ENCODE measurements around the gene FBLN5. TPM values are rescaled to one million over a fixed set of nuclear protein-coding genes. Genes with fewer than 3 reads are reported as not detected.
A peak's percentile ranks its signal among the peaks of the same experiment; 100 is the strongest.

FBLN5 gene
- total and polyA plus RNA-seq, 8 donors: 11.5 to 34.3 (median 22.0) TPM

DNA sequence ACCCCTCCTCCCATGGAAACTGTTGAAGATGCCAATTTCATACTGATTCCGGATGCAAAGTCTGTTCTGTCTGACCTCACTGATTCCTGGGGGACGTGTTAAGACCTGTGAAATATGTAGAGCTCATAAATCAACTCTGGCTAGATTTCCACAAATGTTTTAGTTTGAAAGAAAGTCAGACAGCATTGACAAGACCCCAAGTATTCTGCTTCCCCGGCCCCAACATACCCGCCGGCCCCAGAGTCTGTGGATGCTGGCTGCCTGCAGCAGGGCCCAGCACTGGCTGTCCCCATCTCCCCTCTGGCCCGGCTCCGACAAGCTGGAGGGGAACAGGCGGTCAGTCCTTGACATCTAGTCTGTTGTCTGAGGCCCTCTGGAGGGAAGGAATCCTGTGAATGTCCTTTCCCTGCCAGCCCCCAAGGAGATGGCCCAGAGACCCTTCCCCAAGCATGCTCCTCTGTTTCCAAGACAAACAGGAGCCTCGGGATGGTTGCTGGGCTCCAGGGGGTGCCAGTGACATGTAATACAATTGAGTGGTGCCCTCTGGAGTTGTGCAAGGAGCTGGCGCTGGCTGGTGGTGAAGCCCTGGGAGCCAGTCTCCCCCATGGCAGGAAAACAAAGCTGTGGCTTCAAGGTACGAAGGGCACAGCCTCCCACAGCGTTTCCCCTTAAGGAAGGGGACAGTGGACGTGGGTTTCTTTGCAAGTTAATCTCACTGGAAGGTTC is 22.3 kb downstream of the FBLN5 start:
- no peak overlapping the region for H3K27ac ChIP-seq
- no peaks in the 10 kb centered on the region for H3K27me3 ChIP-seq
- DNase-seq (no peak), FAIRE-seq (no peak), ATAC-seq (no peak)
- 72 to 78% methylated on average over 13 of the region's 13 CpGs for WGBS, 2 donors
- no peaks in the 10 kb centered on the region for H3K4me1 ChIP-seq
- no peaks in the 10 kb centered on the region for H3K9me3 ChIP-seq
- no peak for TF ChIP-seq CTCF (IDR thresholded peaks at IDR 0.05)
- no peaks in the 10 kb centered on the region for H3K36me3 ChIP-seq
- H3K4me3 ChIP-seq: no peak overlapping the region
- intact Hi-C loops (cut with DNase I): no loop called here

GRCh38 chr14:91920526-91920925 is 27.0 kb downstream of the FBLN5 start:
- Histone ChIP-seq H3K9me3 (no peaks in the 10 kb centered on the region), H3K4me1 (no peaks in the 10 kb centered on the region), H3K36me3 (no peaks in the 10 kb centered on the region), H3K27me3 (no peaks in the 10 kb centered on the region), H3K27ac (no peak overlapping the region), H3K4me3 (no peak overlapping the region)
- no peak for ATAC-seq
- FAIRE-seq: no peak
- intact Hi-C loops (cut with DNase I): no loop called here
- no peak for TF ChIP-seq CTCF (IDR thresholded peaks at IDR 0.05)
- DNase-seq: no peak
- 71 to 81% methylated on average over 3 of the region's 3 CpGs for WGBS, 2 donors

GRCh38 chr14:91919814-91920213 is 27.7 kb downstream of the FBLN5 start:
- Histone ChIP-seq H3K36me3 (no peaks in the 10 kb centered on the region), H3K4me3 (no peak overlapping the region), H3K27ac (no peak overlapping the region), H3K9me3 (no peaks in the 10 kb centered on the region), H3K4me1 (no peaks in the 10 kb centered on the region), H3K27me3 (no peaks in the 10 kb centered on the region)
- ATAC-seq (peak in 3 of 4 donors; percentile 35 to 64 (median 59)), FAIRE-seq (no peak), DNase-seq (no peak)
- intact Hi-C loops (cut with DNase I): no loop called here
- TF ChIP-seq CTCF (IDR thresholded peaks at IDR 0.05): no peak
- 58% methylated on average over 4 of the region's 4 CpGs for WGBS, 2 donors

- Histone ChIP-seq H3K27me3 (no peaks in the 10 kb centered on the region), H3K36me3 (no peaks in the 10 kb centered on the region), H3K4me1 (no peaks in the 10 kb centered on the region), H3K27ac (no peak overlapping the region), H3K4me3 (no peak overlapping the region), H3K9me3 (no peaks in the 10 kb centered on the region)
- FAIRE-seq: no peak
- ATAC-seq: peak; percentile 27 to 45 (median 34)
- DNase-seq: no peak
- 60 to 61% methylated on average over 5 of the region's 5 CpGs for WGBS, 2 donors
- TF ChIP-seq CTCF (IDR thresholded peaks at IDR 0.05): no peak
- intact Hi-C loops (cut with DNase I): no loop called here
Observed at GRCh38 chr14:91918186-91918883, 29.2 kb downstream of the FBLN5 start.

GRCh38 chr14:91912035-91912434 is 35.5 kb downstream of the FBLN5 start:
- ATAC-seq (no peak), DNase-seq (no peak), FAIRE-seq (no peak)
- Histone ChIP-seq H3K4me3 (no peak overlapping the region), H3K4me1 (peaks cover 0 to 13% (median 3%) of the 10 kb centered on the region in 3 donors), H3K9me3 (no peaks in the 10 kb centered on the region), H3K27ac (no peak overlapping the region), H3K36me3 (no peaks in the 10 kb centered on the region), H3K27me3 (no peaks in the 10 kb centered on the region)
- intact Hi-C loops (cut with DNase I): loop anchor here in 1 of 3 donors (5.0 kb wide), 1 partner anchor 265 kb away; no protein-coding TSS in a partner anchor
- no peak for TF ChIP-seq CTCF (IDR thresholded peaks at IDR 0.05)
- 70 to 78% methylated on average over 5 of the region's 5 CpGs for WGBS, 2 donors
